Keratinocyte (primary cell): ENCODE data around the gene ZNF526. TPM values are rescaled to one million over a fixed set of nuclear protein-coding genes. Genes with fewer than 3 reads are reported as not detected.

Experiments used
- DNase-seq: peaks from one replicate; pipeline ENCODE4 v3.0.0-alpha.2; 2011; ENCODE audit warnings: low read depth, missing footprints, low spot score
- FAIRE-seq: peaks from 2 replicates; lab custom pipeline; 2011; peaks lifted over from hg19 to GRCh38; lab: Jason Lieb, UNC
- H2AFZ ChIP-seq: 2 replicates; pipeline ENCODE4 v1.6.0; 2012; ENCODE audit warnings: low read length, control low read depth, inconsistent platforms; ENCODE audit not compliant: control insufficient read depth
- H3K27ac ChIP-seq: 2 replicates; pipeline ENCODE4 v1.5.1; 2011; ENCODE audit warnings: low read length; ENCODE audit not compliant: control insufficient read depth, insufficient read depth
- H3K27me3 ChIP-seq: 3 replicates; pipeline ENCODE4 v1.6.0; 2011; ENCODE audit warnings: low read length; ENCODE audit not compliant: control insufficient read depth, insufficient read depth; ENCODE audit errors: extremely low read depth
- H3K36me3 ChIP-seq, 2 experiments: 2 replicates in 1 of 2; 3 replicates in 1 of 2; pipeline ENCODE4 v1.5.1; 2011; ENCODE audit warnings: low read length in 2 of 2, mild to moderate bottlenecking in 1 of 2; ENCODE audit not compliant: control insufficient read depth in 2 of 2, insufficient read depth in 2 of 2; ENCODE audit errors: extremely low read depth in 1 of 2
- H3K4me1 ChIP-seq: 3 replicates; pipeline ENCODE4 v1.5.1; 2011; ENCODE audit warnings: low read length; ENCODE audit not compliant: control insufficient read depth, insufficient read depth; ENCODE audit errors: extremely low read depth
- H3K4me2 ChIP-seq: 3 replicates; pipeline ENCODE4 v1.6.0; 2011; ENCODE audit warnings: low read depth, low read length; ENCODE audit not compliant: control insufficient read depth, insufficient read depth; ENCODE audit errors: extremely low read depth
- H3K4me3 ChIP-seq, 3 experiments: fragments of 200-600 bp in 1 of 3; sonication (generic) in 1 of 3; 2 replicates in 2 of 3; 3 replicates in 1 of 3; pipeline ENCODE4 v1.5.1; 2011 to 2016; ENCODE audit warnings: low read length in 3 of 3, mild to moderate bottlenecking in 3 of 3, control low read depth in 2 of 3, inconsistent platforms in 1 of 3, low read depth in 1 of 3, mixed read lengths in 1 of 3, mixed run types in 1 of 3, moderate library complexity in 1 of 3; ENCODE audit not compliant: control insufficient read depth in 2 of 3, insufficient read depth in 2 of 3; ENCODE audit errors: extremely low read depth in 1 of 3
- H3K79me2 ChIP-seq: 2 replicates; pipeline ENCODE4 v1.6.0; 2012; ENCODE audit warnings: low read length; ENCODE audit not compliant: control insufficient read depth, insufficient read depth
- H3K9ac ChIP-seq: 3 replicates; pipeline ENCODE4 v1.6.0; 2011; ENCODE audit warnings: low read length; ENCODE audit not compliant: control insufficient read depth, insufficient read depth; ENCODE audit errors: extremely low read depth
- H3K9me1 ChIP-seq: 3 replicates; pipeline ENCODE4 v1.6.0; 2011; ENCODE audit warnings: low read length; ENCODE audit not compliant: control insufficient read depth, insufficient read depth; ENCODE audit errors: extremely low read depth
- H3K9me3 ChIP-seq: 2 replicates; pipeline ENCODE4 v1.5.1; 2012; ENCODE audit warnings: low read depth, low read length; ENCODE audit not compliant: control insufficient read depth
- H4K20me1 ChIP-seq: 3 replicates; pipeline ENCODE4 v1.6.0; 2011; ENCODE audit warnings: low read length; ENCODE audit not compliant: control insufficient read depth, insufficient read depth; ENCODE audit errors: extremely low read depth
- CTCF ChIP-seq, 3 experiments: IDR thresholded peaks in 1 of 3; conservative IDR thresholded peaks in 1 of 3; optimal IDR thresholded peaks in 1 of 3; 2 replicates in 2 of 3; 3 replicates in 1 of 3; pipeline versions ENCODE3 to v1.5.1; 2011; ENCODE audit warnings: low read length in 3 of 3, mild to moderate bottlenecking in 3 of 3, moderate library complexity in 2 of 3, control low read depth in 1 of 3, inconsistent platforms in 1 of 3; ENCODE audit not compliant: insufficient read depth in 2 of 3; ENCODE audit errors: extremely low read depth in 1 of 3
- EZH2 ChIP-seq: IDR thresholded peaks from one replicate; pipeline ENCODE4 v1.6.1; 2012; ENCODE audit warnings: inconsistent platforms, mild to moderate bottlenecking, low read length, moderate library complexity
- dilution Hi-C: fragments of 300-500 bp; cut with MboI; formaldehyde crosslinking; loops from one replicate; pipeline ENCODE4 v1.7.0; 2020; ENCODE audit warnings: low sequenced_read_pairs; ENCODE audit not compliant: extremely low pct_ligation_motif_present
- polyA plus RNA-seq, 5 experiments: library from polyadenylated mRNA; depleted of rRNA in 3 of 5; stranded (reverse) in 3 of 5; stranded (forward) in 1 of 5; unstranded in 1 of 5; fragments of >200 nt; gene quantifications; 1 replicate in 1 of 5; 2 replicates in 3 of 5; 3 replicates in 1 of 5; pipeline versions ENCODE4 v1.2.1 to v1.2.3, GENCODE V29; 2011 to 2012; ENCODE audit warnings: missing spikeins in 2 of 5, low read depth in 1 of 5, low replicate concordance in 1 of 5

ZNF526 gene
- polyA plus RNA-seq, 1 donor (not counting 4 experiments of a cell fraction or from before 2014, with no cell fraction given): 5.4 TPM

- no peak overlapping the region for H2AFZ ChIP-seq
- no peak for TF ChIP-seq CTCF (optimal IDR thresholded peaks at IDR 0.05 in 1 of 3, IDR thresholded peaks at IDR 0.05 in 1 of 3, conservative IDR thresholded peaks at IDR 0.05 in 1 of 3; ENCODE audit: extremely low read depth in 1 of 3, insufficient read depth in 2 of 3, low read length in 3 of 3)
- no peak for TF ChIP-seq EZH2
- H3K27me3 ChIP-seq: no peaks in the 10 kb centered on the region
- FAIRE-seq: no peak
- no peak overlapping the region for H3K9ac ChIP-seq
- H4K20me1 ChIP-seq: peaks cover 21% of the 10 kb centered on the region
- no peaks in the 10 kb centered on the region for H3K9me1 ChIP-seq
- peaks cover 48 to 49% of the 10 kb centered on the region in 2 experiments for H3K36me3 ChIP-seq
- no peak overlapping the region for H3K4me2 ChIP-seq
- no peaks in the 10 kb centered on the region for H3K9me3 ChIP-seq
- no peak for DNase-seq
- dilution Hi-C loops: no loop called here
- peaks cover 13% of the 10 kb centered on the region for H3K4me1 ChIP-seq
- H3K27ac ChIP-seq: no peak overlapping the region
- H3K79me2 ChIP-seq: peaks cover 56% of the 10 kb centered on the region
- H3K4me3 ChIP-seq: no peak overlapping the region
Measured at GRCh38 chr19:42229301-42229854, 9.3 kb downstream of the ZNF526 start.

GRCh38 chr19:42229855-42230351 lies 9.8 kb downstream of the ZNF526 start:
- Histone ChIP-seq H3K9ac (no peak overlapping the region), H3K79me2 (peaks cover 54% of the 10 kb centered on the region), H2AFZ (no peak overlapping the region), H4K20me1 (peaks cover 21% of the 10 kb centered on the region), H3K9me3 (no peaks in the 10 kb centered on the region), H3K9me1 (no peaks in the 10 kb centered on the region), H3K4me2 (no peak overlapping the region), H3K27me3 (no peaks in the 10 kb centered on the region), H3K4me1 (peaks cover 13% of the 10 kb centered on the region), H3K36me3 (peaks cover 44 to 47% of the 10 kb centered on the region in 2 experiments), H3K27ac (no peak overlapping the region), H3K4me3 (no peak overlapping the region)
- no peak for FAIRE-seq
- TF ChIP-seq EZH2 (no peak), CTCF (optimal IDR thresholded peaks at IDR 0.05 in 1 of 3, IDR thresholded peaks at IDR 0.05 in 1 of 3, conservative IDR thresholded peaks at IDR 0.05 in 1 of 3; ENCODE audit: extremely low read depth in 1 of 3, insufficient read depth in 2 of 3, low read length in 3 of 3) (no peak)
- DNase-seq: no peak
- dilution Hi-C loops: no loop called here
